ENCODE measurements around the gene RPS2. TPM values are rescaled to one million over a fixed set of nuclear protein-coding genes. Genes with fewer than 3 reads are reported as not detected.

Gene RPS2
- total and polyA plus RNA-seq, 2 of the 8 experiments (the other 6 are each of a cell fraction or from before 2014, with no cell fraction given), result 4,042 to 16,783 TPM

DNA sequence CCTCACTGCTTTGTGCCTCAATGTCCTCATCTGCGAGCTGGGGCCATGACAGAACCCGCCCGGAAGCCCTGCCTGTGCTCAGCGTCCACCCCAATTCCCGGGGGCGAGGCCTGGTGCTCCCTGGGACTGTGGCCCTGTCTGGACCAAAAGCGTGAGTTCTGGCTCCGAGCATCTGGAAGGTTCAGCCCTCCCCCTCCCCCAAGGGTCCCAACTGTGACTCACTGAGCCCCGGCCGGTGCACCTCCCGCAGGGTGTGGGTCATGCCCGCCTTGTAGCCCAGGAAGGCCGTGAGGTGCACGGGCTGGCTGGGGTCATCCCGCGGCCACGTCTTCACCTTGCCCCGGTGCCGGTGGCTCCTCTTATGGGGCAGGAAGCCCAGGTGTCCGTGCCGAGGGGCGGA is 10.9 kb downstream of the RPS2 start (continued):
- TF ChIP-seq, protein P1, sequence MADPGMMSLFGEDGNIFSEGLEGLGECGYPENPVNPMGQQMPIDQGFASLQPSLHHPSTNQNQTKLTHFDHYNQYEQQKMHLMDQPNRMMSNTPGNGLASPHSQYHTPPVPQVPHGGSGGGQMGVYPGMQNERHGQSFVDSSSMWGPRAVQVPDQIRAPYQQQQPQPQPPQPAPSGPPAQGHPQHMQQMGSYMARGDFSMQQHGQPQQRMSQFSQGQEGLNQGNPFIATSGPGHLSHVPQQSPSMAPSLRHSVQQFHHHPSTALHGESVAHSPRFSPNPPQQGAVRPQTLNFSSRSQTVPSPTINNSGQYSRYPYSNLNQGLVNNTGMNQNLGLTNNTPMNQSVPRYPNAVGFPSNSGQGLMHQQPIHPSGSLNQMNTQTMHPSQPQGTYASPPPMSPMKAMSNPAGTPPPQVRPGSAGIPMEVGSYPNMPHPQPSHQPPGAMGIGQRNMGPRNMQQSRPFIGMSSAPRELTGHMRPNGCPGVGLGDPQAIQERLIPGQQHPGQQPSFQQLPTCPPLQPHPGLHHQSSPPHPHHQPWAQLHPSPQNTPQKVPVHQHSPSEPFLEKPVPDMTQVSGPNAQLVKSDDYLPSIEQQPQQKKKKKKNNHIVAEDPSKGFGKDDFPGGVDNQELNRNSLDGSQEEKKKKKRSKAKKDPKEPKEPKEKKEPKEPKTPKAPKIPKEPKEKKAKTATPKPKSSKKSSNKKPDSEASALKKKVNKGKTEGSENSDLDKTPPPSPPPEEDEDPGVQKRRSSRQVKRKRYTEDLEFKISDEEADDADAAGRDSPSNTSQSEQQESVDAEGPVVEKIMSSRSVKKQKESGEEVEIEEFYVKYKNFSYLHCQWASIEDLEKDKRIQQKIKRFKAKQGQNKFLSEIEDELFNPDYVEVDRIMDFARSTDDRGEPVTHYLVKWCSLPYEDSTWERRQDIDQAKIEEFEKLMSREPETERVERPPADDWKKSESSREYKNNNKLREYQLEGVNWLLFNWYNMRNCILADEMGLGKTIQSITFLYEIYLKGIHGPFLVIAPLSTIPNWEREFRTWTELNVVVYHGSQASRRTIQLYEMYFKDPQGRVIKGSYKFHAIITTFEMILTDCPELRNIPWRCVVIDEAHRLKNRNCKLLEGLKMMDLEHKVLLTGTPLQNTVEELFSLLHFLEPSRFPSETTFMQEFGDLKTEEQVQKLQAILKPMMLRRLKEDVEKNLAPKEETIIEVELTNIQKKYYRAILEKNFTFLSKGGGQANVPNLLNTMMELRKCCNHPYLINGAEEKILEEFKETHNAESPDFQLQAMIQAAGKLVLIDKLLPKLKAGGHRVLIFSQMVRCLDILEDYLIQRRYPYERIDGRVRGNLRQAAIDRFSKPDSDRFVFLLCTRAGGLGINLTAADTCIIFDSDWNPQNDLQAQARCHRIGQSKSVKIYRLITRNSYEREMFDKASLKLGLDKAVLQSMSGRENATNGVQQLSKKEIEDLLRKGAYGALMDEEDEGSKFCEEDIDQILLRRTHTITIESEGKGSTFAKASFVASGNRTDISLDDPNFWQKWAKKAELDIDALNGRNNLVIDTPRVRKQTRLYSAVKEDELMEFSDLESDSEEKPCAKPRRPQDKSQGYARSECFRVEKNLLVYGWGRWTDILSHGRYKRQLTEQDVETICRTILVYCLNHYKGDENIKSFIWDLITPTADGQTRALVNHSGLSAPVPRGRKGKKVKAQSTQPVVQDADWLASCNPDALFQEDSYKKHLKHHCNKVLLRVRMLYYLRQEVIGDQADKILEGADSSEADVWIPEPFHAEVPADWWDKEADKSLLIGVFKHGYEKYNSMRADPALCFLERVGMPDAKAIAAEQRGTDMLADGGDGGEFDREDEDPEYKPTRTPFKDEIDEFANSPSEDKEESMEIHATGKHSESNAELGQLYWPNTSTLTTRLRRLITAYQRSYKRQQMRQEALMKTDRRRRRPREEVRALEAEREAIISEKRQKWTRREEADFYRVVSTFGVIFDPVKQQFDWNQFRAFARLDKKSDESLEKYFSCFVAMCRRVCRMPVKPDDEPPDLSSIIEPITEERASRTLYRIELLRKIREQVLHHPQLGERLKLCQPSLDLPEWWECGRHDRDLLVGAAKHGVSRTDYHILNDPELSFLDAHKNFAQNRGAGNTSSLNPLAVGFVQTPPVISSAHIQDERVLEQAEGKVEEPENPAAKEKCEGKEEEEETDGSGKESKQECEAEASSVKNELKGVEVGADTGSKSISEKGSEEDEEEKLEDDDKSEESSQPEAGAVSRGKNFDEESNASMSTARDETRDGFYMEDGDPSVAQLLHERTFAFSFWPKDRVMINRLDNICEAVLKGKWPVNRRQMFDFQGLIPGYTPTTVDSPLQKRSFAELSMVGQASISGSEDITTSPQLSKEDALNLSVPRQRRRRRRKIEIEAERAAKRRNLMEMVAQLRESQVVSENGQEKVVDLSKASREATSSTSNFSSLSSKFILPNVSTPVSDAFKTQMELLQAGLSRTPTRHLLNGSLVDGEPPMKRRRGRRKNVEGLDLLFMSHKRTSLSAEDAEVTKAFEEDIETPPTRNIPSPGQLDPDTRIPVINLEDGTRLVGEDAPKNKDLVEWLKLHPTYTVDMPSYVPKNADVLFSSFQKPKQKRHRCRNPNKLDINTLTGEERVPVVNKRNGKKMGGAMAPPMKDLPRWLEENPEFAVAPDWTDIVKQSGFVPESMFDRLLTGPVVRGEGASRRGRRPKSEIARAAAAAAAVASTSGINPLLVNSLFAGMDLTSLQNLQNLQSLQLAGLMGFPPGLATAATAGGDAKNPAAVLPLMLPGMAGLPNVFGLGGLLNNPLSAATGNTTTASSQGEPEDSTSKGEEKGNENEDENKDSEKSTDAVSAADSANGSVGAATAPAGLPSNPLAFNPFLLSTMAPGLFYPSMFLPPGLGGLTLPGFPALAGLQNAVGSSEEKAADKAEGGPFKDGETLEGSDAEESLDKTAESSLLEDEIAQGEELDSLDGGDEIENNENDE (IDR thresholded peaks at IDR 0.05; ENCODE audit: insufficient replicate concordance, low read length), result no peak
- TF ChIP-seq TEAD4 (IDR thresholded peaks at IDR 0.05; ENCODE audit: low read depth, low read length) (no peak), NANOG (IDR thresholded peaks at IDR 0.05; ENCODE audit: insufficient read depth, low read depth, low read length, poor library complexity, severe bottlenecking) (no peak)

Data from H1 (cell line).